CD4-positive, alpha-beta T cell treated with Interleukin-6 for 4 hours (primary cell): ENCODE results near the gene DHX9.

Experiments
- DNase-seq: peaks from one replicate; pipeline ENCODE4 v3.0.0-alpha.2; 2020; ENCODE audit warnings: mixed read lengths

DHX9 gene

DNA sequence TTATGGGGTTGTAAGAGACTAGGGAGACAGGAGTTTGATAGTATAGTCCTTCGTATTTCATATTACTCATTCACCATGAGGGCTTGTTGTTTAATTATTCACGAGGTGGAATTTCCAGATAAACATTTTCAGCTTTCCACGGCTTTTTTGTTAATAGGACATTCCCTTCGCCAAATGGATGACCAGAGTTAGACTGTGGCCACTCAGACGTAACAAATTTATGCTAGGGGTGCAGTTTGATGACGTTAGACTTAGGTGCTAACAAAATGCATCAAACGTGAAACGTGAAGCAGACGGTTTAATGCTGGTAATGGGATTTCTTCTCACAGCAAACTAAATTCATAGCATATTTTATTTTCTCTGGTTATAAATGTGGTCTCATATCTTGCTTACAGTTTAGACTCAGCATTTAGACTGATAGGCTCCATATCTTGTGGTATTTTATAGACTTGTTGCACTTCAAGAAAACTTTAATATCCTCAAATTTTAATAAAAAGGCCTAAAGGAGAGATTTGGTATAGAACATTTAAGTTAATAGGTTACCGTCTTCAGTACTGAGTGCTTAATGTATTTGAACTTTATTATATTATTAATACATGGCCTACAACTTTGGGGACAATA is 2.3 kb downstream of the DHX9 start:
- DNase-seq, result no peak

DNA sequence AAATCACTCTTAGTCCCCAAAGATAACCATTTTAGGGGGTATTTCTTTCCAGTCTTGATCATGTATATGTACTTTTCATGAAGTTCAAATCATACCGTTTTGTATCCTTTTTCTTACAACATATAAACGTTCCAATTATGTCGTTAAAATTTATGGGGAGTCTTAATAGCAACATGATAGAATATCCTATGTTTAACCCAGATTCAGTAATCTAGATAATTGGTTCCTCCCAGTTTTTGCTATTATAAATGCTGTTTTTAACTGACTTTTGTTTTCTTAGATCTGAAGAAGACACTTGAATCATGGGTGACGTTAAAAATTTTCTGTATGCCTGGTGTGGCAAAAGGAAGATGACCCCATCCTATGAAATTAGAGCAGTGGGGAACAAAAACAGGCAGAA is 3.1 kb downstream of the DHX9 start:
- DNase-seq, result no peak

DNA sequence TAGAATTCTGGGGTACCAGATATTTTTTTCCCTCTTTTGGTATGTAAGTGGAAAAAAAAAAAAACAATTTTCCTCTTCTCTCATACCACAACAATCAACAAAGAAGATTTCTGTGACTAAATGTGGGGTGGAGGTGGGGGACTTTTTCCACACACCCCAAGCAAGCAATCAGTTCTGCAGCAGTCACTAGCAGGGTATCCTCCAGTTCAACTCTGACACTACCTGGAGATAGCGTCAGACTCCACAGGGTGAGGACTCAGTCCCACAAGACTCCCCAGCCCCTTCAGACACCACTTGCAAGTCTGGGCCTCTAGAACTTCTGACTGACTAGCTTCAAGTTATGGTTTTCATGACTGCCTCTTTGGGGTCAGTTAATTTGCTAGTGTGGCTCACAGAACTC is 6.2 kb downstream of the DHX9 start:
- no peak for DNase-seq

DNA sequence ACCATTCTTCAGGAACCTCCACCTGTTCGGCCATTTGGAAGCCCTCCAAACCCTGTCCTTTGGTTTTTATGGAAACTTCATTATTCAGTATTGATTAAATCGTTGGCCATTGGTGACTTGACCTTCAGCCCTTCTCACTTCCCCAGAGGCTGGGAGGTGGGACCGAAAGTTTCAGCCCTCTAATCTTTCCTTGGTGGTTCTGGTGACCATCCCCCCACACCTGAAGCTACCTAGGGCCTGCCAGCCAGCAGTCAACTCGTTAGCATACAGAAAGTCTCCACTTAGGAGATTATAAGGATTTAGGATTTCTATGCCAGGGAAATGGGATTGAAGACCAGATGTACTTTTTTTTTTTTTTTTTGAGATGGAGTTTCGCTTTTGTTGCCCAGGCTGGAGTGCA is 6.7 kb downstream of the DHX9 start:
- DNase-seq, result no peak

DNA sequence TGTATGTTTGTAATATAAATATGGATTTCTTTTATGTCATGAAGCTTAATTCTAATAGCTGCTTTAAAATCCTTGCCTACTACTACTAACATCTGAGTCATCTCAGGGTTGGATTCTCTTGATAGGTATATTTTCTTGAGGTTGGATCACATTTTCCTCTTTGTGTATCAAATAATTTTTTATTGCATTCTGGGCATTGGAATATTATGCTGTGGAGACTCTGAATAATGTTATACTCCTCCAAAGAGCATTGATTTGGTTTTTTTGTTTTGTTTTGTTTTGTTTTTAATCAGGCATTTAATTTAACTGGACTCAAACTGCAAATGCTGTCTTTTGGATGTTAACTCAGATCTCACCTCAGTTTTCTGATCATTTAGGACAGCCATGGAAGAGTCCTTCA is 8.0 kb downstream of the DHX9 start:
- DNase-seq, result no peak

DNA sequence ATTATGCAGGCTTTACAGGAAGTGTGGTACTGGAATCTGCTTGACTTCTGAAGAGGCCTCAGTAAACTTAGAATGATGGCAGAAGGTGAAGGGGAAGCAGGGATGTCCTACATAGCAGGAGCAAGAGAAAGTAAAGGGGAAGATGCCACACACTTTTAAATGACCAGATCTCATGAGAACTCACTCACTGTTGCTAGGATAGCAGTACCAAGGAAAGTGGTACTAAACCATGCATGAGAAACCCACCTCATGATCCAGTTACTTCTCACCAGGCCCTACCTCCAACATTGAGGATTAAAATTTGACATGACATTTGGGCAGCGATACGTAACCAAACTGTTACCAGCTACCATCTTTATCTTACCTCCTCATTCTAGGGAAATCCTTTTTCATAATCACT is 9.6 kb downstream of the DHX9 start:
- no peak for DNase-seq

DNA sequence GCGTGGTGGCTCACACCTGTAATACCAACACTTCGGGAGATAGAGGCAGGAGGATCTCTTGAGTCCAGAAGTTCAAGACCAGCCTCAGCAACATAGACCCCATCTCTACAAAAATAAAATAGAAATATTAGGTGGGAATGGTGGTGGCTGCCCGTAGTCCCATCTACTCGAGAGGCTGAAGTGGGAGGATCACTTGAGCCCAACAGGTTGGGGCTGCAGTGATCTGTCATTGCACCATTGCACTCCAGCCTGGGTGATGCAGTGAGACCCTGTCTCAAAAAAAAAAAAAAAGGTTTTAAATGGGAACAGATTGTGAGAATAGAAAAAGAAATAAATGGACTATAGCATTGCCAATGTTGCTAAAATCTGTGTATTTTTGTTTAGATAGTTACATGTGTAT is 11.2 kb downstream of the DHX9 start:
- DNase-seq, result no peak

DNA sequence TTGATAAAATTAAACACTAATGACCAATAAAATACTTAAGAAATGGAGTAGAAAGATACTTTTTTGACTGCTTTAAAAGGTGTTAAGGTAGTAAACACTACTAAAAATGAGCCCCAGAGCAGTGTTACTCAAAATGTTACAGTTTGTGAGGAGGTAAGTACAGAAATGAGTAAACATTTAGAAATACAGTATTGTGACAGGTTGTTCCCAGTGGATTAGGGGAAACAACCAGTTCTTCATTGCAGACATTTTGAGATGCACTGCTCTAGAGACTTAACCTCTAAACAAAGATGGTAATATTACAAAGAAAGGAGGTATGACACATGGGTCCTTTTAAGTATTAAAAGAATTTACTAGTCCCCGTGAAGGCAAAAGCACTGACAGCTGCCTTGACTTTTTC is 12.7 kb downstream of the DHX9 start:
- DNase-seq, result no peak

DNA sequence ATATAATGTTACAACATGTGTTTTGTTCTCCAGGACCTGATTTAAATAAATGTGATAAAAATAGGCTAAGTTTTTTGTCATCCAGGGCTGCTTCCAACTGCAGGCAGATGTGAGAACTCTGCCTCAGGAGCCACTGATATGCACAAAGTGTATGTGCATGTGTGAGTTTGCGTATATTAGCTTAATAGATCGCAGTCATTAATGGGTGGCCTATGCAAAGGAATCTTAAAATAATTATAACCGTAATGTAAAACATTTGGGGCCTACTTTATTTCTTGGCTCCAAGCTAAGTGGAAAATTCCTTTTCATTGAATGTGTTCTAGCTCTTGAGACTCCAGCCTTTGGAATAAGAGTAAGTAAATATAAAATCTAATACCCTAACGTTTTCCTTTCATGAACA is 16.8 kb downstream of the DHX9 start:
- no peak for DNase-seq

DNA sequence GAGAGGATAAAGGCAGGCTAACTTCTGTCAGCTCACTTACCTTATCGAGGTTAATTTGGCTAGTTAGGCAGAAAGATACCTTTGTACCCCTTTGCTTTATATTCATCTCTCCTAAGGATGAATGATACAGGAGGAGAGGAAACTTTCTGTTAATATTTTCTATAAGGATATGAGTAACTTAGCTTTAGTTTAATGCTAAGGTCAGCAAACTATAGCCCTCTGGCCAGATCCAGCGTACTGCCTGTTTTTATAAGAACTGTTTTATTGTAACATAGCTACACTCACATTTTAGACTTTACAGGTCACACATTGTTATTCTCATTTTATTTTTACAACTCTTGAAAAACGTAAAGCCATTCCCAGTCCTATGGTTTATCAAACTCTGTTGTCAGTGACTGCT is 18.1 kb downstream of the DHX9 start:
- no peak for DNase-seq

DNA sequence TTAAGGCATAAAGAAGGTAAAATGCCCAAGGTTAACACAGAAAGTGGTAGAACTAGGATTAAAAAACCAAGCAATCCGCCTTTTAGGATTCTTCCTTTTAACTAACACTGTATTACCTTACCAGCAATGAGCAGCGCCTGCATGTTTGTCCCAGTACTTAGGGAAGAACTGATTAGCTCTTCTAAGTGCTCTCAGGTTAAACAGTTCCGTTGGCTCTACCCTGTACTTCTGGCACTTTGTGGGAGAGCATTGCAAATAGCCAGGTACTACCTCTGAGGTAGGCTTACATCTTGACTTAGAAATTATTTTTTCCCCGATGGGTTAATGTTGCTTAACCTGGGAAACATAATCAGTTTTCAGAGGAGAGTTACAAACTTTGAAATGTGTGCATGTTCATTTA is 21.5 kb downstream of the DHX9 start:
- no peak for DNase-seq

DNA sequence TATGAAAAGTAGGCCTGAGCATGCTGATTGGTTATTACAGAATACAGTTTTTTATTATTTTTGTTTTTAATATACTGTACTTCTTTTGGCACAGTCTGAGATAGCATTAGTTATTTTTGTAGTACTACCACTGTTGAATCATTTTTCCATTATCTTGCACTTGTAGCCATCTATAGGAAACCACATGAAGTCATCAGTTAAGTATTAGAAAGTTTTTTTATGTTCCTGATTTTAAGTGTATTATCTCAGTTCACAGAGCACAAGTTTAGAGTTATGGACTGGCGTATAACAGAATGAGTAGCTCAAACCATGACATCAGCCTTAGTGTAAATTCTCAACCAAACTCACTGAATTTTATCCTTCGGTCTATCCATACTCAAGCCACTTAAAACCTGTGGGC is 22.8 kb downstream of the DHX9 start:
- DNase-seq, result no peak

DNA sequence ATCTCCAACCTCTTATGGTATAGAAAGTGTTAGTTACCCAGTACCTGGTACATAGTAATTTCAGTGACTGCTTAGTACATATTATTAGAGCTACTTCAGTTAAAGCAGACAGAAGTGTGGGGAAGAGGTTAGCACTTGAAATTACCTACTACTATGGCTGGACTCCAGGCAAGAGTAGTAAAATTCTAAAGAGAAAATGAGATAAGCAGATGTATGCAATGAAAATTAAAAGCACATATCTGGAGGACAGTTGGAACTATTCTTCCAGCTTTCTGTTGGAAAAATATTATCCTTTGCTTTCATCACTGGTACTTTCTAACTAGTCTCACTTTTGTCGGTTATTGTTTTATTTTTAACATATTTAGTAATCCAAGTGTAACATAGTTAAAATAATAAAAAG is 23.7 kb downstream of the DHX9 start:
- DNase-seq, result no peak

DNA sequence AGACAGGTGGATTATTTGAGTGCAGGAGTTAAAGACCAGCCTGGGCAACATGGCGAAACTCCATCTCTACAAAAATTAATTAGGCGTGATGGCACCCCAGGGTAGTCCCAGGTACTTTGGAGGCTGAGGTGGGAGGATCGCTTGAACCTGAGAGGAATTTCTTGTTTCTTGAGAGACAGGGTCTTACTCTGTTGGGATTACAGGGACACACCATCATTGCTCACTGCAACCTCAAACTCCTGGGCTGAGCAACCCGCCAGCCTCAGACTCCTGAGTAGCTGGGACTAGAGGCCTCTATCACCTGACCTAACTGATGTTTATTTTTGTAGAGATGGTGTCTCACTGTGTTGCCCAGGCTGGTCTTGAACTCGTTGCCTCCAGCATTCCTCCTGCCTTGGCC is 24.8 kb downstream of the DHX9 start:
- DNase-seq, result no peak

DNA sequence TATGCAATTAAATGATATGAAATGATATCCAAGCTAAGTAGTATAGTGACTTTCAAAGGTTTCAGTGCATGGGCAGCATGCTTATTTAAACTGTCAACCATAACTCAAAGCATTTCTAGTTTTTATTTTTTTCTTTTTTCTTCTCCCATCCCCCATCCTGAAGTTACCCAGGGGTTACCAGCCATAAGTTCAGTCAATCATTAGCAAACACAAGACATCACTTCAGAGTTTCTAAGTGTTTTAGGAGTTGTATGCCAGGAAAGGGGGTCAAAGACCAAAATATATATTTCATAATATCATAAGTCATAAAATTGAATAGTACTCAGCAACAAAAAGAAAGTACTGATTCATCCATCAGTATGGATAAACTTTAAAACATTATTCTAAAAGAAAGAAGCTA is 28.7 kb downstream of the DHX9 start:
- DNase-seq, result no peak

DNA sequence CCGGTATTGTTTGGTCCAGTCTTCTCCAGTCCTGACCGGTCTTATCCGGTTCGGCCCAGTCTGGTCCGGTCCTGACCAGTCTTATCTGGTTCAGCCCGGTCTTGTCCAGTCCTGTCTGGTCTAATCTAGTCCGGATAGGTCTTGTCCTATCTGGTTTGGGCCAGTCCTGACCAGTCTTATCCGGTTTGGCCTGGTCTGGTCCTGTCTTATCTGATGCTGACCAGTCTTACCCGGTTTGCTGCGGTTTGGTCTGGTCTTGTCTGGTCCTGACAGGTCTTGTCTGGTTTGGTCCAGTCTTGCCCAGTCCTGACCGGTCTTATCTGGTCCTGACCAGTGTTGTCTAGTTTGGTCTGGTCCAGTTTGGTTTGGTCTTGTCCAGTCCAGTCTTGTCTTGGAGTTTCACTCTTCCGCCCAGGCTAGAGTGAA is 30.1 kb downstream of the DHX9 start:
- no peak for DNase-seq

DNA sequence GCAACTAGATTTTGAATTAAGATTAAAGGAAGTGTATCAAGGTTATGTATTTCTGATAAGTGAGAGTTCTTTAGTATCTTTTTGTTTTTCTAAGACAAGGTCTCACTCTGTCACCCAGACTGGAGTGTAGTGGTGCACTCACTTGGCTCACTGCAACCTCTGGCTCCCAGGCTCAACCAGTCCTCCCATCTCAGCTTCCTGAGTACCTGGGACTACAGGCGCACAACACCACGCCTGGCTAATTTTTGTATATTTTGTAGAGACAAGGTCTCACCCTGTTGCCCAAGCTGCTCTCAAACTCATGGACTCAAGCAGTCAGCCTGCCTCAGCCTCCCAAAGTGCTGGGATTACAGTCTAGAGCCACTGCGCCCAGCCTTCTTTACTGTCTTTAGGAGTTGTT is 33.7 kb downstream of the DHX9 start:
- no peak for DNase-seq

DNA sequence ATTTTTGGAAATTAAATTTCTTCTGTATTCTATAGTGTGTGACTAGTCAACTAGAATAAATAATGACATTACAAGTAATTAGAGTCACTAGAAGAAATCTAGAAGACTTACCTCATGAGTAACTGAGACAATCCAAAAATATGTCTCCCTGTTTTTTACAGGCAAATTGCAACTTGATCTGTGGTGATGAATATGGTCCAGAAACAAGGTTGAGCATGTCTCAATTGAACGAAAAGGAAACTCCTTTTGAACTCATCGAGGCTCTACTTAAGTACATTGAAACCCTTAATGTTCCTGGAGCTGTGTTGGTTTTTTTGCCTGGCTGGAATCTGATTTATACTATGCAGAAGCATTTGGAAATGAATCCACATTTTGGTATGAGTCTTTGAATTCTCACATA is 36.7 kb downstream of the DHX9 start:
- DNase-seq, result no peak

DNA sequence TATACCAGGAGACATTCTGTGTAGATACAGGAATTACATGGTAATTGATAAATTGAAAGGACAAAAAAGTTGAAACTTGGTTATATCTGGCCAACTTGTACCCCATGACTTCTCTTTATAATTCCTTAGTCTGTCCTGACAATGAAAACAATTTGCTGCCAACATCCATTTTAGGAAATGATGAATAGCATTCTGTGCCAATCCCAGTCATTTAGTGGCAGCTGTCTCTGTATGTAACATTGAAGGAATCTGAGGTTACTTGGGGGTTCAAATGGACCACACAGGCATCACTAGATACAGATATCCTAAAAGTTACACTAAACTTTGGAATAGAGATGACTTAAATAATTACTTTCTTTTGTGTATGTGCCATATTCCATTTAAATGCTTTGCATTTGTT is 38.2 kb downstream of the DHX9 start:
- no peak for DNase-seq

DNA sequence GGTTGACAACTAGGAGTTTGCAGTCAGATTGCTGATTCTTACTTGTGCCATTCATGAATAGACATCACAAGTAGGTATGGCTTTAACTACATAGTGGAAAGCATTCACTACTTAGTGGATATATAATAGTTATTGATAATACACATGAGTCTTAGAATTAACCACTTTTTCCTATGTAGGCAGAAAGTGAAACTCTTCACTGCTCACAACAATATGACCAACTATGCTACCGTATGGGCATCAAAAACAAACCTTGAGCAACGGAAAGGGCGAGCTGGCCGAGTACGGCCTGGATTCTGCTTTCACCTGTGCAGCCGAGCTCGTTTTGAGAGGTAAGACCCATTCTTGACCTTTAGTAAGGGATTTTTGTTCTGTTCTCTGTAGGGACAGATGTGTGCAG is 38.7 kb downstream of the DHX9 start:
- DNase-seq, result no peak

DNA sequence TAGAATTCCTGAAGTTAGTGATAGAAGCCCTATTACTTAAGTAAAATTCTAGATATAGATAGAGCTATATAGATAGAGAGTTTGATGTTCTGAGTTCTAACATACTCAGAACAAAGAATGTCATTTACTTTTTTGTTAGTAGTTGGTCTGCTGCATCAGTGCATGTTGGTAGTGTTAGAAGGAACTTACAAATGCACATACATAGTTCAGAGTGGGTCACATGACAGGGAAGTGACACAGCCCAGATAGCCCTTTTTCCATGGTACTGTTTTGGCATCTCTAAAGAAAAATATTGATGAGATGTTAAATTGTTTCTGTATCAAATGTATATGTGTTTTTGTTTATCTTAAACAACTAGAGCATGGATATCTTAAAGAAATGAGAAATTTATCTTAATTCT is 45.7 kb downstream of the DHX9 start:
- DNase-seq, result no peak

DNA sequence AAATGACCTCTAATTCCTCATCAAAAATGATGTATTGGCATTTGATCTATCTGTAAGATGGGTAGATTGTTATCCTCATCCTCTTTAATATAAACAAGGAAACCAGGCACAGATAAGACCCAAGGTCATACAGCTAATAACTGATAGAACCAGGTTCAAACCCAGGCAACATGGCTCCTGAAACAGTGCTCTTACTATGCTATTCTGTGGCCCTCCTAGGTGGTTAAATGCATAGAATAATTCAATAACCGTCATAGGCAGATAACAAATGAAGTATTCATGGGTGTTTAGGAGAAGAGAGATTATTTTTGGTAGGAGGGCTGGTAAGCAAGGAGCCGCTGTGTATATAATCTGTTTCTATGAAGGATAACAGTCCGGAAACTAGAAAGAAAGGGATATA is 46.4 kb downstream of the DHX9 start:
- no peak for DNase-seq

DNA sequence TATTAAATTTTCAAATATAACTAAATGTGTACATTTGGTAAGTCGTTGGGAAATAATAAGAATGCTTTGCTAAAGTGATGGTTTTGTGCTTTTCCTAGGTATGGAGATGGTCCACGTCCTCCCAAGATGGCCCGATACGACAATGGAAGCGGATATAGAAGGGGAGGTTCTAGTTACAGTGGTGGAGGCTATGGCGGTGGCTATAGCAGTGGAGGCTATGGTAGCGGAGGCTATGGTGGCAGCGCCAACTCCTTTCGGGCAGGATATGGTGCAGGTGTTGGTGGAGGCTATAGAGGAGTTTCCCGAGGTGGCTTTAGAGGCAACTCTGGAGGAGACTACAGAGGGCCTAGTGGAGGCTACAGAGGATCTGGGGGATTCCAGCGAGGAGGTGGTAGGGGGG is 47.8 kb downstream of the DHX9 start:
- DNase-seq, result no peak

DNA sequence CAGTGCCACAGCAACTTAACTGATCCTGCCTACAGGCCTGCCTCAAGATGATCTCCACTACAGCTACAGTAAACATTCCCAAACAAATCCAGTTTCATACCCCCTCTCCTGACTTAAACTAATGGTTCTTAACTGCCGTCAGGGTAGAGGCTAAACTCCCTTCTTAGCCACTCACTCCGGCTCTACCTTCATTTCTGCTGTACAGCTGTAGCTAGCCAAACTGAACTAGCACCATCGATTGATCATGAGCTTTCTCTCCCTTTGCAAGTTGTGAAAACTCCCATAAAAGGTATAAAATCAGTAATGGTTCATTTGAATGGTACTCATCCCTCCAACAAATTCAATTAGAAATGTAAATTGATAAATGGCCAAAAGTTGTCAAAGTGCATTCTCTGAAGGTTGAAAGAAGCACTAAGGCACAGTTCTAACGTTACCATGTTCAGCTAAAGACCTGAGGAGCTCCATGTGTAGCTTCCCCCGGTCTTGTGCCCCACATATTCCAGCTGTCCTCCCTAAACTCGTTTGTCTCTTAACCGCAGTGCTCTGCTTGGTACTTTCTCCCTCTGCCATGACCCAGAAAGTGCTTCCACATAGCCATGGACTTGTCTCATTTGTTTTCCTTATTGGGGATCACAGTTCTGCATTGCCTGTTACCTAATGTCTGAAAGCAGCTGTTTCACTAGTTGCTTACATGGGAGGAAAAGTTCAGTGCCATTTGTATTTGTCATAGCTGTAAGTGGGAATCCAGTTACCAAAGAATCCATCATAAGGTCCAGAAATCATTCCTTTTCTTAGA is 49.8 kb downstream of the DHX9 start:
- no peak for DNase-seq

DNA sequence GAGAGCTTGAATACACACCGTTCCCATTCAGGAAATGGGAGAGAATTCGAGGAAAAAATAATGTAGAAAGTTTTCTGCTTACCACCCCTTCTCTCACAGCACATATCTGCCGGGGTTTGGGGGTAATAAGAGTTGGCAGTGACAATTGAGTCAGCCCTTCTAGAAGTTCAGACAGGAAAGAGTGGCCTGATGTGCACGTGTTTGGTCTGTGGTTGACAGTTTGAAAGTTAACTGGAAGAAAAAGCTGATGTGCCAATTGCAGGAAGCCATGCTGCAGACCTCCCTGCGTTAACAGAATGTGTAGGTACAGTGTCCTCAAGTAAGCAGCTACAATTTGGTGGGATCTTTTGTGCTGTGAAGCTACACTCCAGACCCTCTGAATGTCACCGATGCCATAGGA is 50.9 kb downstream of the DHX9 start:
- DNase-seq, result peak; percentile 16
